Measurements from ENCODE around the gene GTF3C1. TPM values are rescaled to one million over a fixed set of nuclear protein-coding genes. Genes with fewer than 3 reads are reported as not detected.

The GTF3C1 gene
- polyA plus RNA-seq, 1 donor from 2014 or later = 54.0 TPM

GRCh38 chr16:27539120-27539519 is 10.6 kb downstream of the GTF3C1 start:
- Histone ChIP-seq H2AFZ (ENCODE audit: low read depth, low read length) (no peak overlapping the region), H3K4me2 (ENCODE audit: low read length) (no peak overlapping the region), H3K36me3 (ENCODE audit: insufficient read depth, low read length) (peaks cover 16% of the 10 kb centered on the region), H3K4me3 (ENCODE audit: low read length) (no peak overlapping the region), H3K9ac (ENCODE audit: low read length) (no peak overlapping the region), H3K9me3 (ENCODE audit: low read length) (no peaks in the 10 kb centered on the region), H3K27me3 (ENCODE audit: insufficient read depth, low read depth, low read length) (no peaks in the 10 kb centered on the region), H3K9me2 (ENCODE audit: insufficient read depth, low read length) (no peaks in the 10 kb centered on the region), H3F3A (ENCODE audit: insufficient read depth, low read length, poor library complexity, severe bottlenecking) (no peaks in the 10 kb centered on the region), H3K27ac (ENCODE audit: low read length) (no peak overlapping the region), H3K79me2 (replicated peaks; ENCODE audit: insufficient read depth, low read length) (no peaks in the 10 kb centered on the region), H4K20me1 (ENCODE audit: insufficient read depth) (no peaks in the 10 kb centered on the region)
- TF ChIP-seq MXI1 (conservative IDR thresholded peaks at IDR 0.05; ENCODE audit: poor library complexity, severe bottlenecking) (no peak), SMC3 (conservative IDR thresholded peaks at IDR 0.05; ENCODE audit: poor library complexity) (no peak), TAF1 (IDR thresholded peaks at IDR 0.05; ENCODE audit: low read depth) (no peak), RAD21 (conservative IDR thresholded peaks at IDR 0.05) (no peak)

GRCh38 chr16:27538528-27538927 is 11.2 kb downstream of the GTF3C1 start:
- no peaks in the 10 kb centered on the region for H4K20me1 ChIP-seq (ENCODE audit: insufficient read depth)
- H3K79me2 ChIP-seq (replicated peaks; ENCODE audit: insufficient read depth, low read length) = no peaks in the 10 kb centered on the region

More at GRCh38 chr16:27538528-27538927, 11.2 kb downstream of the GTF3C1 start:
- Histone ChIP-seq H3K27ac (ENCODE audit: low read length) (no peak overlapping the region), H3K4me3 (ENCODE audit: low read length) (no peak overlapping the region), H3K9me2 (ENCODE audit: insufficient read depth, low read length) (no peaks in the 10 kb centered on the region), H3K9ac (ENCODE audit: low read length) (no peak overlapping the region), H3F3A (ENCODE audit: insufficient read depth, low read length, poor library complexity, severe bottlenecking) (no peaks in the 10 kb centered on the region), H3K9me3 (ENCODE audit: low read length) (no peaks in the 10 kb centered on the region), H2AFZ (ENCODE audit: low read depth, low read length) (no peak overlapping the region), H3K36me3 (ENCODE audit: insufficient read depth, low read length) (peaks cover 16% of the 10 kb centered on the region), H3K27me3 (ENCODE audit: insufficient read depth, low read depth, low read length) (no peaks in the 10 kb centered on the region), H3K4me2 (ENCODE audit: low read length) (no peak overlapping the region)
- TF ChIP-seq POLR2AphosphoS5 (IDR thresholded peaks at IDR 0.05) = no peak
- TF ChIP-seq REST (IDR thresholded peaks at IDR 0.05; ENCODE audit: borderline replicate concordance) = no peak
- no peak for TF ChIP-seq SMC3 (conservative IDR thresholded peaks at IDR 0.05; ENCODE audit: poor library complexity)
- TF ChIP-seq MXI1 (conservative IDR thresholded peaks at IDR 0.05; ENCODE audit: poor library complexity, severe bottlenecking) = no peak
- no peak for TF ChIP-seq TAF1 (IDR thresholded peaks at IDR 0.05; ENCODE audit: low read depth)
- no peak for TF ChIP-seq CTCF (IDR thresholded peaks at IDR 0.05; ENCODE audit: poor library complexity, severe bottlenecking)
- no peak for TF ChIP-seq EZH2 (IDR thresholded peaks at IDR 0.05; ENCODE audit: borderline replicate concordance, insufficient read depth, low read length, poor library complexity, severe bottlenecking)
- no peak for TF ChIP-seq RAD21 (conservative IDR thresholded peaks at IDR 0.05)
- TF ChIP-seq EP300 (conservative IDR thresholded peaks at IDR 0.05; ENCODE audit: poor library complexity, severe bottlenecking) = no peak
